Heart right ventricle (tissue), 16 donors: ENCODE measurements around the gene PARK7. TPM values are rescaled to one million over a fixed set of nuclear protein-coding genes. Genes with fewer than 3 reads are reported as not detected.

ENCODE experiments used
- ATAC-seq, 8 donors: fragments of 200-7000 bp; cut with Tn5 transposase; one replicate each; pipeline ENCODE4 v1.9.1; 2020; ENCODE audit warnings: mild to moderate bottlenecking in 8 of 8, moderate library complexity in 8 of 8, moderate number of reproducible peaks in 1 of 8
- DNase-seq, 2 donors: peaks; one replicate each; pipeline ENCODE4 v3.0.0-alpha.2; 2020
- H3K27ac ChIP-seq, 10 donors: fragments of 200-600 bp; sonication (generic) in 2 of 10; one replicate each; pipeline versions ENCODE4 v1.5.0 to v1.8.0; 2020 to 2022; ENCODE audit warnings: mild to moderate bottlenecking in 3 of 10
- H3K27me3 ChIP-seq, 7 donors: fragments of 200-600 bp; one replicate each; pipeline ENCODE4 v1.8.0; 2021 to 2022; ENCODE audit warnings: mild to moderate bottlenecking in 2 of 7
- H3K36me3 ChIP-seq, 9 donors: fragments of 200-600 bp; sonication (generic) in 1 of 9; one replicate each; pipeline versions ENCODE4 v1.5.0 to v1.8.0; 2020 to 2022; ENCODE audit warnings: mild to moderate bottlenecking in 2 of 9
- H3K4me1 ChIP-seq, 9 donors: fragments of 200-600 bp; sonication (generic) in 1 of 9; one replicate each; pipeline versions ENCODE4 v1.5.0 to v1.8.0; 2020 to 2022; ENCODE audit warnings: mild to moderate bottlenecking in 4 of 9
- H3K4me3 ChIP-seq, 10 donors: fragments of 200-600 bp; sonication (generic) in 2 of 10; one replicate each; pipeline versions ENCODE4 v1.5.0 to v1.8.0; 2020 to 2022; ENCODE audit warnings: mild to moderate bottlenecking in 7 of 10, moderate library complexity in 2 of 10
- H3K9me3 ChIP-seq, 11 donors: fragments of 200-600 bp in 10 of 11; sonication (generic) in 2 of 11; one replicate each; pipeline versions ENCODE4 v1.5.0 to v1.8.0; 2013 to 2022; ENCODE audit warnings: mild to moderate bottlenecking in 2 of 11, control low read depth in 1 of 11, moderate library complexity in 1 of 11
- CTCF ChIP-seq, 9 donors: fragments of 200-600 bp; sonication (generic) in 2 of 9; IDR thresholded peaks; one replicate each; pipeline versions ENCODE4 v1.5.0 to v1.8.0; 2021 to 2022; ENCODE audit warnings: antibody characterized with exemption in 9 of 9, mild to moderate bottlenecking in 5 of 9, moderate library complexity in 1 of 9
- WGBS, 2 donors: extraction: QIAGEN DNeasy Blood & Tissue Kit; methylation state at CpG; one replicate each; pipeline ENCODE4 v1.1.7; 2013; ENCODE audit warnings: inconsistent platforms in 1 of 2; 5-methylcytosine and 5-hydroxymethylcytosine counted together
- intact Hi-C, 10 donors: fragments of 100-400 bp; cut with DNase I; formaldehyde crosslinking; loops; one replicate each; pipeline versions ENCODE4 v1.11.1 to v1.14.2; 2022
- polyA plus RNA-seq, 2 donors: library from polyadenylated mRNA; stranded (reverse); fragments of 200-250 nt; gene quantifications; one replicate each; pipeline ENCODE4 v1.2.3, GENCODE V29; 2013
- total RNA-seq, 10 donors: library from RNA; stranded (reverse); fragmentation: NEBNext Ultra II Directional in 3 of 10; extraction: Animal tissue kit (Norgen Biotek cat#: 25700) in 3 of 10; gene quantifications; one replicate each; pipeline versions ENCODE4 v1.2.1 to v1.2.4, GENCODE V29; 2021 to 2023
- donor health status: Arrhythmogenic right ventricular cardiomyopathy.
- donor health status: ischemic (EF 13 %, LVEDD 7.1; RV severe dilation, severe dysfunction).
- donor health status: healthy with polysubstance abuse.
- donor health status: DM: no; HTN: yes; CAD: no.
- donor health status: DM: no; HTN: no; CAD: no.
- donor health status: ischemic (EF 25% LVEDD 6.9; RV normal size, moderate dysfunction).
- donor health status: ischemic (EF 25% LVEDD 5.7; RV mildly dilated, moderate dysfunction).
- donor health status: healthy.
- donor health status: DM: yes; HTN: yes; CAD: no.
- donor health status: Ischemic cardiomyopathy.
- donor health status: ischemic (EF 35%, LVEDD 5.7; RV mildly dilated, moderate dysfunction).
- donor health status: nonischemic (EF 11% LVEDD 7.7; RV severe dilation, severe dysfunction).
- donor health status: DM: yes; HTN: yes; CAD: no.
- donor health status: PGD.
- donor health status: ischemic (EF 29% LVEDD 5.4; RV normal size, mild dysfunction).
- donor health status: nonischemic (EF 23%, LVEDD 6.1; RV moderate dilation, normal function).

PARK7 gene
- total and polyA plus RNA-seq, 12 donors: 322 to 462 (median 353) TPM

DNA sequence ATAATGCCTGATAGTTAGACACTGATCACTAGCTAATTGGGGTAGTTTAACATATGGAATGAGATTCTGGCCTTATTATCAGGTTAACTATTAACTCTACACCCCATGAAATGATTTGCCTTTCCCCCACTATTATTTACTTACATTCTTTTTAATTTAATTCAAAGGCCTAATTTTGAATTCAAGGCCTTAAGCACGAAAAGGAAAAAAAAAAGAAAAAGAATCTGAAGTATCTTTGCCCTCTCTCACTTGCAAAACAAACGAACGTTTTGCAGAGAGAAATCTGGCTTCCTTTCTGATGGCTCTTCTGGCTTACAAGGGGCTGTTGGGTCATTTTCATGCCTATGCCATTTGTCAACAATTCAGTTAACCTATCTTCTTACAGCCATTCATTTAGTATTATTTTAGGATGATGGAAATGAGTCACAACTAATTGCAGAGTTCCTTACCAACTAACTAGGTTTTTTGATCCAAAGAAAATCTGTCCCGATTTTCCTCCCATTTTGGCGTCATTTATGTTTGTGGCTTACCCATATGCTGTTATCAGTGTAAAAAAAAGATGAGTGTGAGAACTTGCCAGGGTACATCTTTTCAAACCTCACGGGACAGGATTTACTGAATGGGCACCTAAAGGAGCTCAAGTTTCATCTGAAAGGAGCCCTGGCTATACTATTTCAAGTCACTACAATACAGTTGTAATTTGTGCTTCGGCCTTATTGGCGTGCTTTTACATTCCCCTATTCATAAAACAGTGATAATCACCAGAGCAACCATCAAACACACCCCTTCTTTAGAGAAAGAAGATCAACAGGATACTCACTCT is 66.4 kb downstream of the PARK7 start:
- no peak for DNase-seq
- WGBS, 2 donors: 37 to 49% methylated on average over 8 of the region's 8 CpGs
- Histone ChIP-seq H3K27ac (peak overlapping the region in 8 of 10 donors; percentile 21 to 93 (median 90)), H3K4me3 (peak overlapping the region in 1 of 10 donors; percentile 88), H3K9me3 (no peaks in the 10 kb centered on the region), H3K36me3 (no peaks in the 10 kb centered on the region), H3K27me3 (peaks cover 0 to 58% (median 0%) of the 10 kb centered on the region in 7 donors), H3K4me1 (peaks cover 0 to 53% (median 35%) of the 10 kb centered on the region in 9 donors)
- no peak for ATAC-seq
- no peak for TF ChIP-seq CTCF (IDR thresholded peaks at IDR 0.05)
- intact Hi-C loops: loop anchor here (1.0 to 10.0 kb wide), 9 partner anchors 46 to 677 kb away; partner anchors contain the start of gene SLC45A1 (in 2 of the 10)

GRCh38 chr1:8028571-8028910 is 67.0 kb downstream of the PARK7 start:
- intact Hi-C loops: loop anchor here in 7 of 10 donors (1.0 to 10.0 kb wide), 7 partner anchors 46 to 676 kb away; partner anchors contain the start of gene SLC45A1 (in 2 of the 7)
- DNase-seq (no peak), ATAC-seq (no peak)
- Histone ChIP-seq H3K36me3 (no peaks in the 10 kb centered on the region), H3K27ac (peak overlapping the region in 7 of 10 donors; percentile 21 to 93 (median 90)), H3K9me3 (no peaks in the 10 kb centered on the region), H3K4me1 (peaks cover 0 to 48% (median 35%) of the 10 kb centered on the region in 9 donors), H3K27me3 (peaks cover 0 to 53% (median 0%) of the 10 kb centered on the region in 7 donors), H3K4me3 (no peak overlapping the region)
- 49 to 76% methylated on average over 1 of the region's 1 CpG for WGBS, 2 donors
- TF ChIP-seq CTCF (IDR thresholded peaks at IDR 0.05): no peak

DNA sequence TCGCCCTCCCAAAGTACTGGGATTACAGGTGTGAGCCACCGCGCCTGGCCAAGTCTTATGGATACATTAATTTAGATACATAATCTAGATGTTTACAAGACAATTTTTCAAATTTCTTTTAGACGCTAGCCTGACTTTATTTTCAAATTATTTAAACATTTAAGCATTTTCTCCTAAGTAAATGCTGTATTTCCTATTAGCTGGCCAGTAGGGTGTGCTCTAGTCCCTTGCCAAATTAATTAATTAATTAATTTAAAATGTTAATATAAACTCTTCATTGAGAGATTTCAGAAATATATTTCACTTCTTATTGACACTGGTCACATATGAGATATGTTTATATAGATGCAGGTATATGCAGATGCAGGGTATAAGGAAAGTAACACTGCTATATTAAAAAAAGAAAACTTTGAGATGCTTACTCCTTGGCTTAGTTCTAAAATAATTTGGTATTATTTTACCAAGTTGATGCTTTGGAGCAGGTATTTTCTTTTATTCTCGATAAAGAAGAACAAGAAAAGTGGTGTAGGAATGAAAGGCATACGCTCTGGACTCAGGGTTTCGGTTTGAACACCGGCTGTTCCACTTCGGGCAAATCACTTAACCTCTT is 69.8 kb downstream of the PARK7 start:
- peak; percentile 65 to 92 (median 77) for TF ChIP-seq CTCF (IDR thresholded peaks at IDR 0.05)
- Histone ChIP-seq H3K9me3 (no peaks in the 10 kb centered on the region), H3K4me1 (peaks cover 0 to 29% (median 23%) of the 10 kb centered on the region in 9 donors), H3K27ac (no peak overlapping the region), H3K4me3 (no peak overlapping the region), H3K36me3 (no peaks in the 10 kb centered on the region), H3K27me3 (peaks cover 0 to 26% (median 0%) of the 10 kb centered on the region in 7 donors)
- intact Hi-C loops: loop anchor here in 6 of 10 donors (1.0 to 10.0 kb wide), 6 partner anchors 86 to 282 kb away; no protein-coding TSS in a partner anchor
- ATAC-seq (no peak), DNase-seq (peak in 1 of 2 donors; percentile 27)
- 83 to 84% methylated on average over 9 of the region's 9 CpGs for whole genome bisulfite sequencing, 2 donors

DNA sequence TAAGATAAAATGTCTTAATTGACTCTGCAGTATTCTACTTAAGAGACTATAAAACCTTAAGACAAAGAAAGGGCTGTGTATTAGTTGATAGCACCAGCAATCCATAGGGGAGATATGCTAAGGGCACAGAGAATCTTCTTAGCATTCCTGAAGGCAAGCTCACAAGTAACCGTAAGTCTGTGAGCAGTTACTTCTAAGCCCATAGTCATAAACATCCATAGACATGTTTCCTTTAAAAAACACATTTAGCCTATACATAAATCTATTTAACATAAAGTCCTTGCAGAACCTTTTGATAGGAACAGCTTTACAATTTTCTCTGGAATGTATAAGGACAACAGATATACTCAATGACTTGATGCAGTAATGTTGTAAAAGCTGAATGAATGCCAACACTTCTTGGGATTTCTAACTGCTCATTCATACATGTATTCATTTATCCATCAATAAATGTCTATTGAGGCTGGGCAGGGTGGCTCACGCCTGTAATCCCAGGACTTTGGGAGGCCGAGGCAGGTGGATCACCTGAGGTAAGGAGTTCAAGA is 70.9 kb downstream of the PARK7 start:
- no peaks in the 10 kb centered on the region for H3K9me3 ChIP-seq
- 95 to 99% methylated on average over 3 of the region's 3 CpGs for WGBS, 2 donors
- no peak overlapping the region for H3K4me3 ChIP-seq
- H3K36me3 ChIP-seq: no peaks in the 10 kb centered on the region
- DNase-seq (no peak), ATAC-seq (no peak)
- peaks cover 0 to 18% (median 13%) of the 10 kb centered on the region in 9 donors for H3K4me1 ChIP-seq
- no peak overlapping the region for H3K27ac ChIP-seq
- TF ChIP-seq CTCF (IDR thresholded peaks at IDR 0.05): no peak
- peaks cover 0 to 15% (median 0%) of the 10 kb centered on the region in 7 donors for H3K27me3 ChIP-seq
- intact Hi-C loops: loop anchor here in 6 of 10 donors (5.0 to 10.0 kb wide), 5 partner anchors 85 to 205 kb away; no protein-coding TSS in a partner anchor
